Liver (tissue), 9 donors: ENCODE data around the gene KIF26A. TPM values are rescaled to one million over a fixed set of nuclear protein-coding genes. Genes with fewer than 3 reads are reported as not detected.

Experiments used
- DNase-seq: peaks from one replicate; pipeline ENCODE4 v3.0.0-alpha.2; 2017; ENCODE audit warnings: low spot score
- H3K27ac ChIP-seq, 2 donors: one replicate each; pipeline ENCODE4 v1.7.0; 2013; ENCODE audit warnings: inconsistent platforms in 2 of 2, low read length in 2 of 2, control low read depth in 1 of 2, low read depth in 1 of 2, mild to moderate bottlenecking in 1 of 2
- H3K27me3 ChIP-seq, 4 donors: one replicate each; pipeline versions ENCODE4 v1.6.1 to v1.7.0; 2013; ENCODE audit warnings: low read length in 3 of 4, inconsistent platforms in 1 of 4, mild to moderate bottlenecking in 1 of 4, moderate library complexity in 1 of 4; ENCODE audit not compliant: control insufficient read depth in 4 of 4, insufficient read depth in 4 of 4
- H3K36me3 ChIP-seq, 4 donors: one replicate each; pipeline versions ENCODE4 v1.6.1 to v1.7.0; 2013; ENCODE audit warnings: low read length in 3 of 4, mild to moderate bottlenecking in 3 of 4, low read depth in 1 of 4, moderate library complexity in 1 of 4; ENCODE audit not compliant: control insufficient read depth in 4 of 4, insufficient read depth in 3 of 4
- H3K4me1 ChIP-seq, 4 donors: one replicate each; pipeline versions ENCODE4 v1.6.1 to v1.7.0; 2013; ENCODE audit warnings: low read length in 3 of 4, mild to moderate bottlenecking in 3 of 4, moderate library complexity in 1 of 4; ENCODE audit not compliant: control insufficient read depth in 4 of 4, insufficient read depth in 4 of 4
- H3K4me3 ChIP-seq, 3 donors: one replicate each; pipeline versions ENCODE4 v1.6.1 to v1.7.0; 2013; ENCODE audit warnings: low read length in 3 of 3, control low read depth in 1 of 3, low read depth in 1 of 3, mild to moderate bottlenecking in 1 of 3
- H3K9ac ChIP-seq, 2 donors: one replicate each; pipeline ENCODE4 v1.7.0; 2013; ENCODE audit warnings: low read length in 2 of 2, mild to moderate bottlenecking in 2 of 2, moderate library complexity in 2 of 2, control low read depth in 1 of 2, low read depth in 1 of 2
- H3K9me3 ChIP-seq, 4 donors: one replicate each; pipeline versions ENCODE4 v1.6.1 to v1.7.0; 2013; ENCODE audit warnings: low read length in 3 of 4; ENCODE audit not compliant: control insufficient read depth in 4 of 4
- CTCF ChIP-seq: fragments of 150-350 bp; IDR thresholded peaks from 2 replicates; pipeline ENCODE4 v1.5.1; 2017; ENCODE audit warnings: improper control_type of control experiment, low read depth, low read length; ENCODE audit not compliant: missing input control
- EGR1 ChIP-seq, 2 donors: IDR thresholded peaks; 2 replicates each; pipeline ENCODE4 v1.6.1; 2016 to 2018; ENCODE audit warnings: antibody characterized with exemption in 2 of 2, low read depth in 2 of 2
- FOXA1 ChIP-seq: IDR thresholded peaks from 2 replicates; pipeline ENCODE4 v1.6.1; 2016; ENCODE audit warnings: antibody characterized with exemption
- HNF4G ChIP-seq: IDR thresholded peaks from 2 replicates; pipeline ENCODE4 v1.6.1; 2016; ENCODE audit warnings: antibody characterized with exemption
- NR2F2 ChIP-seq: IDR thresholded peaks from 2 replicates; pipeline ENCODE4 v1.6.1; 2016; ENCODE audit warnings: antibody characterized with exemption
- RAD21 ChIP-seq, 2 donors: IDR thresholded peaks; 2 replicates each; pipeline ENCODE4 v1.6.1; 2016; ENCODE audit warnings: antibody characterized with exemption in 2 of 2, mild to moderate bottlenecking in 2 of 2
- RXRA ChIP-seq, 2 donors: IDR thresholded peaks; 2 replicates each; pipeline ENCODE4 v1.6.1; 2017 to 2018; ENCODE audit warnings: antibody characterized with exemption in 2 of 2, mild to moderate bottlenecking in 1 of 2
- SP1 ChIP-seq: IDR thresholded peaks from 2 replicates; pipeline ENCODE4 v1.6.1; 2018; ENCODE audit warnings: antibody characterized with exemption, mild to moderate bottlenecking
- TAF1 ChIP-seq: conservative IDR thresholded peaks from 2 replicates; pipeline ENCODE4 v1.6.1; 2016; ENCODE audit warnings: antibody characterized with exemption, mild to moderate bottlenecking
- ZBTB33 ChIP-seq: IDR thresholded peaks from 2 replicates; pipeline ENCODE4 v1.6.1; 2016; ENCODE audit warnings: antibody characterized with exemption
- WGBS: extraction: QIAGEN DNeasy Blood & Tissue Kit; methylation state at CpG from one replicate; pipeline ENCODE4 v1.1.7; 2013; 5-methylcytosine and 5-hydroxymethylcytosine counted together
- polyA plus RNA-seq, 2 donors: library from polyadenylated mRNA; stranded (reverse) in 1 of 2; unstranded in 1 of 2; fragments of 200-250 nt in 1 of 2; fragments of >200 nt in 1 of 2; fragmentation: Nextera tagmentation in 1 of 2; extraction: Ambion mirVana in 1 of 2; gene quantifications; one replicate each; pipeline versions ENCODE4 v1.2.1 to v1.2.3, GENCODE V29; 2013 to 2015
- total RNA-seq, 2 donors: library from RNA; depleted of rRNA; stranded (reverse); fragments of >200 nt; gene quantifications; one replicate each; pipeline ENCODE4 v1.2.3, GENCODE V29; 2014
- donor health status: healthy.
- donor health status: healthy.
- donor health status: healthy.
- donor health status: healthy.
- donor health status: healthy.

Gene KIF26A
- total and polyA plus RNA-seq, 4 donors: 0.07 to 10.2 (median 1.3) TPM

- WGBS: 85% methylated on average over 25 of the region's 25 CpGs
- Histone ChIP-seq H3K27me3 (no peaks in the 10 kb centered on the region), H3K36me3 (peaks cover 0 to 21% (median 8%) of the 10 kb centered on the region in 4 donors), H3K9me3 (no peaks in the 10 kb centered on the region), H3K4me3 (no peak overlapping the region), H3K27ac (no peak overlapping the region), H3K9ac (no peak overlapping the region), H3K4me1 (peaks cover 4 to 20% (median 9%) of the 10 kb centered on the region in 4 donors)
- DNase-seq: no peak
- TF ChIP-seq RXRA (IDR thresholded peaks at IDR 0.05) (no peak), RAD21 (IDR thresholded peaks at IDR 0.05) (no peak), ZBTB33 (no peak)
Measured at GRCh38 chr14:104096751-104097700, 41.4 kb upstream of the KIF26A start.

GRCh38 chr14:104098272-104099095 lies 39.9 kb upstream of the KIF26A start:
- TF ChIP-seq CTCF (no peak), NR2F2 (no peak), TAF1 (no peak), HNF4G (no peak), FOXA1 (no peak), EGR1 (IDR thresholded peaks at IDR 0.05; ENCODE audit: low read depth in 2 of 2) (no peak), SP1 (no peak), RAD21 (IDR thresholded peaks at IDR 0.05) (no peak)
- Histone ChIP-seq H3K9me3 (no peaks in the 10 kb centered on the region), H3K4me1 (peaks cover 0 to 9% (median 4%) of the 10 kb centered on the region in 4 donors), H3K36me3 (peaks cover 0 to 21% (median 8%) of the 10 kb centered on the region in 4 donors), H3K27me3 (no peaks in the 10 kb centered on the region), H3K27ac (no peak overlapping the region), H3K9ac (no peak overlapping the region), H3K4me3 (no peak overlapping the region)
- DNase-seq: no peak
- WGBS: 93% methylated on average over 25 of the region's 25 CpGs
